GM21723 (cell line): ENCODE data around the gene PHACTR1.

Source experiments
- ATAC-seq: cut with Tn5 transposase; IDR thresholded peaks from one replicate; pipeline ENCODE4 v1.9.1; 2021; ENCODE audit warnings: mild to moderate bottlenecking, moderate library complexity; ENCODE audit not compliant: unreplicated experiment

The PHACTR1 gene

GRCh38 chr6:12844284-12845223, 128.0 kb downstream of the PHACTR1 start:
- no peak for ATAC-seq

- ATAC-seq, result no peak
Observed at GRCh38 chr6:12845224-12846004, 128.8 kb downstream of the PHACTR1 start.

- no peak for ATAC-seq
Observed at GRCh38 chr6:12848964-12849808, 132.6 kb downstream of the PHACTR1 start.

GRCh38 chr6:12849809-12850198, 133.2 kb downstream of the PHACTR1 start:
- ATAC-seq, result no peak

- no peak for ATAC-seq
Observed at GRCh38 chr6:12851123-12851695, 134.6 kb downstream of the PHACTR1 start.

- ATAC-seq, result no peak
Observed at GRCh38 chr6:12861603-12862002, 145.0 kb downstream of the PHACTR1 start.

GRCh38 chr6:12865117-12865516, 148.6 kb downstream of the PHACTR1 start:
- no peak for ATAC-seq

GRCh38 chr6:12865671-12866181, 149.2 kb downstream of the PHACTR1 start:
- ATAC-seq, result no peak

- no peak for ATAC-seq
Observed at GRCh38 chr6:12866422-12867029, 150.0 kb downstream of the PHACTR1 start.

GRCh38 chr6:12869816-12870432, 153.4 kb downstream of the PHACTR1 start:
- no peak for ATAC-seq

GRCh38 chr6:12873691-12874090, 157.1 kb downstream of the PHACTR1 start:
- no peak for ATAC-seq

GRCh38 chr6:12875051-12875450, 158.5 kb downstream of the PHACTR1 start:
- no peak for ATAC-seq

- no peak for ATAC-seq
Observed at GRCh38 chr6:12878741-12879140, 162.2 kb downstream of the PHACTR1 start.

GRCh38 chr6:12882761-12883290, 166.3 kb downstream of the PHACTR1 start:
- no peak for ATAC-seq

GRCh38 chr6:12884983-12885382, 168.4 kb downstream of the PHACTR1 start:
- no peak for ATAC-seq

GRCh38 chr6:12886961-12887775, 170.6 kb downstream of the PHACTR1 start:
- ATAC-seq, result no peak

GRCh38 chr6:12890171-12890790, 173.7 kb downstream of the PHACTR1 start:
- ATAC-seq, result no peak

- ATAC-seq, result no peak
Observed at GRCh38 chr6:12891595-12891994, 175.0 kb downstream of the PHACTR1 start.
